Measurements from ENCODE around the gene NFX1.

Gene NFX1

GRCh38 chr9:33277484-33277883 lies 12.8 kb upstream of the NFX1 start:
- no peak for DNase-seq (ENCODE audit: extremely low read depth, low read depth)
- H3K4me3 ChIP-seq (replicated peaks; ENCODE audit: low read depth, low read length) = no peak overlapping the region
- no peak for TF ChIP-seq CTCF (IDR thresholded peaks at IDR 0.05; ENCODE audit: low read depth, low read length, missing control alignments)

GRCh38 chr9:33285502-33285901 lies 4.8 kb upstream of the NFX1 start:
- no peak for DNase-seq (ENCODE audit: extremely low read depth, low read depth)
- TF ChIP-seq CTCF (IDR thresholded peaks at IDR 0.05; ENCODE audit: low read depth, low read length, missing control alignments) = no peak

GRCh38 chr9:33287087-33287490 lies 3.2 kb upstream of the NFX1 start:
- DNase-seq (ENCODE audit: extremely low read depth, low read depth) = peak; percentile 52
- TF ChIP-seq CTCF (IDR thresholded peaks at IDR 0.05; ENCODE audit: low read depth, low read length, missing control alignments) = peak; percentile 69
- no peak overlapping the region for H3K4me3 ChIP-seq (replicated peaks; ENCODE audit: low read depth, low read length)

More at GRCh38 chr9:33285502-33285901, 4.8 kb upstream of the NFX1 start:
- no peak overlapping the region for H3K4me3 ChIP-seq (replicated peaks; ENCODE audit: low read depth, low read length)

GRCh38 chr9:33288235-33288634 lies 2.1 kb upstream of the NFX1 start:
- no peak for DNase-seq (ENCODE audit: extremely low read depth, low read depth)
- no peak overlapping the region for H3K4me3 ChIP-seq (replicated peaks; ENCODE audit: low read depth, low read length)
- no peak for TF ChIP-seq CTCF (IDR thresholded peaks at IDR 0.05; ENCODE audit: low read depth, low read length, missing control alignments)

GRCh38 chr9:33288828-33289483 lies 1.4 kb upstream of the NFX1 start:
- DNase-seq (ENCODE audit: extremely low read depth, low read depth) = no peak
- H3K4me3 ChIP-seq (replicated peaks; ENCODE audit: low read depth, low read length) = no peak overlapping the region
- no peak for TF ChIP-seq CTCF (IDR thresholded peaks at IDR 0.05; ENCODE audit: low read depth, low read length, missing control alignments)

GRCh38 chr9:33289496-33289895 lies 820 bp upstream of the NFX1 start:
- peak overlapping the region; percentile 97 for H3K4me3 ChIP-seq (replicated peaks; ENCODE audit: low read depth, low read length)
- DNase-seq (ENCODE audit: extremely low read depth, low read depth) = no peak
- TF ChIP-seq CTCF (IDR thresholded peaks at IDR 0.05; ENCODE audit: low read depth, low read length, missing control alignments) = no peak

GRCh38 chr9:33289936-33290246 lies 425 bp upstream of the NFX1 start:
- H3K4me3 ChIP-seq (replicated peaks; ENCODE audit: low read depth, low read length) = peak overlapping the region; percentile 97
- no peak for DNase-seq (ENCODE audit: extremely low read depth, low read depth)
- no peak for TF ChIP-seq CTCF (IDR thresholded peaks at IDR 0.05; ENCODE audit: low read depth, low read length, missing control alignments)

Measured in HFF-Myc (cell line).